WI38 (cell line): ENCODE measurements around the gene CDK5RAP2.

Experiments used
- H3K4me3 ChIP-seq: 2 replicates; pipeline ENCODE4 v1.5.1; 2011; ENCODE audit warnings: low read depth, mild to moderate bottlenecking, control low read depth, low read length
- CTCF ChIP-seq: IDR thresholded peaks from 2 replicates; pipeline ENCODE4 v1.5.1; 2012; ENCODE audit warnings: low read depth, mild to moderate bottlenecking, control low read depth, low read length

CDK5RAP2 gene

GRCh38 chr9:120569556-120569955 lies 10.4 kb downstream of the CDK5RAP2 start:
- TF ChIP-seq CTCF: no peak
- no peak overlapping the region for H3K4me3 ChIP-seq

- no peak overlapping the region for H3K4me3 ChIP-seq
- TF ChIP-seq CTCF: no peak
These were observed 11.2 kb downstream of the CDK5RAP2 start for GRCh38 chr9:120568816-120569215.

- no peak overlapping the region for H3K4me3 ChIP-seq
- no peak for TF ChIP-seq CTCF
These were observed 12.1 kb downstream of the CDK5RAP2 start for GRCh38 chr9:120567874-120568273.

- TF ChIP-seq CTCF: no peak
- H3K4me3 ChIP-seq: no peak overlapping the region
These were observed 12.9 kb downstream of the CDK5RAP2 start for GRCh38 chr9:120567081-120567480.

GRCh38 chr9:120564589-120564988 lies 15.4 kb downstream of the CDK5RAP2 start:
- no peak for TF ChIP-seq CTCF
- H3K4me3 ChIP-seq: no peak overlapping the region

- no peak overlapping the region for H3K4me3 ChIP-seq
- TF ChIP-seq CTCF: no peak
These were observed 17.0 kb downstream of the CDK5RAP2 start for GRCh38 chr9:120562861-120563443.

GRCh38 chr9:120561709-120562108 lies 18.3 kb downstream of the CDK5RAP2 start:
- TF ChIP-seq CTCF: no peak
- no peak overlapping the region for H3K4me3 ChIP-seq
